NOMO-1 (cell line): ENCODE results near the gene PSG2.
"Not testable (repeated sequence)": the region's sequence is repeated elsewhere in the genome, so short reads cannot be mapped to it uniquely, and the experiment has no call there.

Experiments used
- DNase-seq, 2 experiments: peaks; one replicate each; lab custom pipeline; 2025; ENCODE audit not compliant: unreplicated experiment in 2 of 2; lab: John Stamatoyannopoulos, UW

PSG2 gene

DNA sequence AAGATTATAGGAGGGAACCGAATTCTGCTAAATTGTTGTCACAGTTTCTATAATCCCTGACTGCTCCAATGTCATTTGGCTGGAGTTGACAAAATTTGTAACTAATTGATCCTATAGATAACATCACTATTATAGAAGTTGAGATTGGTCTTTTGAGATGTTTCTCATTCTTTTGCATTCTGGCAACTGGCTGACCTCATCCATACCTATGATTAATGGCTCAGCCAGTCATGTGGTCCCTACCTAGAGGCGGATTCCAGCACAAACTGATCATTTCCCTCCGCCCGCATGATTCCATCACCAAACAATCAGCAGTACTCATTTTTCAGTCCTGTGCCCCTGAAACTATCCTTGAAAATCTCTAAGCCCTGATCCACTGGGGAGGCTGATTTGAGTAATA lies 4.2 kb downstream of the PSG2 start:
- DNase-seq, result no peak

DNA sequence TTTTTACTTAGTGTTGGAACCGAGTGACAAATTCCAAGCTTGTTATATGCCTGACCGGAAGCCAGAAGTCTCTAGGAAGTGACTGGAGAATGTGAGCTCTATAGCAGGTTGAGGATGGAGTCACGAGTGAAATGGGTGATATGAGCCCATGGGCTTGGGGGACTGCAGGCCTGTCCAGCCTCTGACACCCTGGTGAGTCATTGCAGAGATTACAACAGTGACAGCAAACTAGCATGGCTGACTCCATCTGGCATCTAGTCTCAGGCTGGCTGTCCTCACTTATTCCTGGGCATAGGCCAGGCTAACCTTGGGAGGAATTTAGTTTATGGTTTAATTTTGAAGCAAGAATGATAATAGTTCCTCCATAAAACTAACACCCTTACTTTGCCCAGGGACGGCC lies 4.6 kb downstream of the PSG2 start:
- not testable (repeated sequence) for DNase-seq

DNA sequence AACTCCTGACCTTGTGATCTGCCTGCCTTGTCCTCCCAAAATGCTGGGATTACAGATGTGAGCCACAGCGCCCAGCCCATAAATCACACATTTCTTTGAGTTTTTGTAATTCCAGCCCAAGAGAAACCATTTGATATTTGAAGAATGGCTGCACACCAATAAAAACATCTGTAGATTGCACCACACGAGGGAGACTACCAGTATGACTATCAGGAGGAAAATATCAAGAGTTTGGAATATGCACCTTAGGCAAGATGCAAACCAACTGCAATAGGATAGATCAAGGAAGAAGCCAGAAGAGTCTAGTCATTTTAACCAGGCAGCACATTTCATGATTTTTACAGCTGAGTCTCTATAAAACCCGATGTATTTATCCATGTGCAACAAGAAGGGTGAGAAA lies 20.1 kb downstream of the PSG2 start:
- not testable (repeated sequence) for DNase-seq

DNA sequence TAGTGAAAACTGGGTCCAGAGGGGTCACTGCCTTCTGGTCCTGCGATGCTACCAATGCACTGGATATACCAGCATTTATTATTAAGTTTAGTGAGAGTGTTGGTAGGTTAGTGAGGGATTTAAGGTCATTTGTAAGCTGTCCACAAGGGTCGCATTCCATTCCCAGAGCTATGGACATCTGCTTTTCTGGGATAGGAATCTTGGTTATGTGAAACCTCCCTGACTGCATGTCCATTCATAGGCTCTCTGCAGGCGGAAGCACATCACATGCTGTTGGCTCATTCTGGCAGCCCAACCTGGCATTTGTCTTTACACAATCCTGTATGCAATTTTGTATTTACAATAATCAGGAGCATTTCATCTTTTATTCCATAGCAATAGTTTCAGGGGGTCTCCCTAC lies 21.2 kb downstream of the PSG2 start:
- DNase-seq, result not testable (repeated sequence)

DNA sequence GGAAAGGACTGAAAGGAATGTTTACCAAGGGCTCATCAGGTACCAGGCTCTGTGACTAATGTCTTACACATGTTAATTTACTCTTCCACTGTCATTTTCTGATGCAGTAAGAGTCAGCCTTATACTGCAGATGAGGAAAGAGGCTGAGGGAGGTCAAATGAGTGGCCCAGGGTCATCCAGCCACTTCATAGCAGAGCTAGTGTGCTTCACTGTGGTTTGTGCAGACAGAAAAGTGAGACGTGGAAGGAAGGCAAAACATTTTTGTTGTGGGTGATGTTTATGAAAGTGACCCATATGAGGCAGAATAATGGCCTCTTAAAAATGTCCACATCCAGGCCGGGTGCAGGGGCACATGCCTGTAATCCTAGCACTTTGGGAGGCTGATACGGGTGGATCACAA lies 22.2 kb downstream of the PSG2 start:
- DNase-seq, result not testable (repeated sequence)

DNA sequence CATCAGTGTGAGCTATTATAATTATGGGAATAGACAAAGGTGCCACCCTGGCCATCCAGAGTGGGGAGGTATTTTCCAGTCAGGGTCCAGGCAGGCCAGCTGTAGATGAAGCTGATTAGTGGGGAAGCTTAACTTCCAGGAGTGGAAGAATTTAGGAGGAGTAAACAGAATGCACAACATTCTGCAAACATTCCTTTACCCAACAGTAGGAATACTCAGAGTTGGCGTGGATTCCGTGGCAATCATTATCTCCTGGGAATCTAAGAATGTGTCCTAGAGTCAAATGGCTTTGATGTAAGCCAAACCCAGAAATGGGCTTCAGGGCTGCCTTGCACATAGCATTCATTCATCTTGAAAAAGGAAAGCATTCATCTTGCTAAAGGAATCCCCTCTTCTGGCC lies 23.0 kb downstream of the PSG2 start:
- not testable (repeated sequence) for DNase-seq

DNA sequence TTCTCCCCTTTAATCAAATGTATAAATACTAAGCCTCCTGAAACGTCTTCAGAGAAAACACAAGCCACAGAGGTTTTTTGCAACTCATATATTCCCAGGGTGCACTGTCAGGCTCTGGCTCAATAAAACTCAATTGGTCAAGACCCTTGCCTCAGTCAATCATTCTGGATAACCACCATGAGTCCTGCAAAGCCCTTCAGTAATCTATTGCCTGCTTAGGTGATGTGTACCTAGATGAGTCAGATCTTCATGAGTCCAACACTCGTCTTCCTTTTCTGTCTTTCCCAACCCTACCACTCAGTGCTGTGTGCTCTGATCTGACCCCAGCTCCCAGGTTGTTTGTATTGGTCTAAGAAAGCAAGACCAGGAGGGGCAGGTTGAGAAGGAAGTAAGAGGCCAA lies 24.1 kb downstream of the PSG2 start:
- DNase-seq, result not testable (repeated sequence)

DNA sequence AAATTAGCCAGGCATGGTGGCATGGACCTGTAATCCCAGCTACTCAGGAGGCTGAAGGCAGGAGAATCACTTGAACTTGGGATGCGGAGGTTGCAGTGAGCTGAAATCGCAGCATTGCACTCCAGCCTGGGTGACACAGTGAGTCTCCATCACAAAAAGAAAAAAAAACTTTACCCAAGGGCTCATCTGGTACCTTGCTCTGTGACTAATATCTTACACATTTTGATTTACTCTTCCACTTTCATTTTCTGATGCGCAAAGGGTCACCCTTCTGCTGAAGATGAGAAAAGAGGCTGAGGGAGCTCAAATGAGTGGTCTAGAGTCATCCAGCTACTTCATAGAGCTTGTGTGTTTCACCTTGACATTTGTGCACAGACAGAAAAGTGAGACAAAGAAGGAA lies 34.5 kb downstream of the PSG2 start:
- not testable (repeated sequence) for DNase-seq

DNA sequence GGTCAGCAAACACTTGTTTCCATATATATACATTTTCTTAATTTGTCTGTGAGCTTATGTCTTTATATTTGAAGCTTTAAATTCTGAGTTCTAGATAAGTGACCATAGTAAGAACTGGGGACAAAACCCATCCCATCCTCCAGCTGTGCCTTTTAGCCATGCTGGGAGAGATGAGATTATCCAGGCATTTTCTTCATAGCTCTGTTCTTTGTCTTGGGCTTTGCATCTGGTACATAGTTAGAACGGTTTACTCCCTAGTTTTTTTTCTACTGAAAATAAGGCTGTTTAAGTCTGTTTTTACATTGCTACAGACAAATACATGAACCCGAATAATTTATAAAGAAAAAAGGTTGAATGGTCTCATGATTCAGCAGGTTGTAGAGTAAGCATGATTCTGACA lies 35.9 kb downstream of the PSG2 start:
- not testable (repeated sequence) for DNase-seq

DNA sequence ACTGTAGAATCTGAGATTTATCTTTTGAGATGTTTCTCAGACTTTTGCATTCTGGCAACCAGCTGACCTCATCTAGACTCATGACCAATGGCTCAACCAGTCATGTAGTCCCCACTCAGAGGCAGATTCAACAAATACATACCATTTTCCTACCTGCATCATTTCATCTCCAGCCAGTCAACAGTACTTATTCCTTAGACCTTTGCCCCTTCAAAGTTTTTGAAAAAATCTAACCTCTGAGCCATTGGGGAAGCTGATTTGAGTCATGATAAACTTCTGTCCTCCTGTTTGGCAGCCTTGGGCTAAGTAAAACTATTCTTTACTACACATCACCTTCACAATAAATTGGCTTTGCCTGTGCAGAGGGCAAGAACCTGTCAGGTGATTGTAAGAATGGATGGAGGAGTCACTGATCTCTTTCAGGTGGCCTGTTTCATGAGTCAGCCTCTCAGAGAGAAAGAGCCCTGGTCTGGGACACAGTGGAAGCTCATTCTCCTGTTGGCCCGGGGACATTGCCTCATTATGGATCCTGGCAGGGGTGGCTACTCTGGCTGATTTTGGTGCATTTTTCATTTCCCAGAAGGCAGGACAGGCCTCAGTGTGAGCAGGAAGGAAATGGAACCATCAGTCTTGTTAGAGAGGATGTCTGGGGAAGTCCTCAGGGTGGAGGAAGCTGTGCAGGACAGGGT lies 38.9 kb downstream of the PSG2 start:
- not testable (repeated sequence) for DNase-seq

DNA sequence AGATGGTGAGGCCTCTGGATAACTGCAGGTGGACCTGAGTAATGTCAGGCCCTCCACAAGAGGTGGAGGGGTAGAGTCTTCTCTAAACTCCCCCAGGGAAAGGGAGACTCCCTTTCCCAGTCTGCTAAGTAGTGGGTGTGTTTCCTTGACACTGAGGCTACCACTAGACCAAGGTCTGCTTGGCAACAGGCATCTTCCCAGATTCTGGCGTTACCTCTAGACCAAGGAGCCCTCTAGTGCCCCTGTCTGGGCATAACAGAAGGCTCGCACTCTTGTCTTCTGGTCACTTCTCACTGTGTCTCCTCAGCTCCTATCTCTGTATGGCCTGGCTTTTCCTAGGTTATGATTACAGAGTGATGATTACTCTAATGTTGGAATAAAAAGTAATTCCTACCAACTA lies 50.9 kb downstream of the PSG2 start:
- DNase-seq, result not testable (repeated sequence)

DNA sequence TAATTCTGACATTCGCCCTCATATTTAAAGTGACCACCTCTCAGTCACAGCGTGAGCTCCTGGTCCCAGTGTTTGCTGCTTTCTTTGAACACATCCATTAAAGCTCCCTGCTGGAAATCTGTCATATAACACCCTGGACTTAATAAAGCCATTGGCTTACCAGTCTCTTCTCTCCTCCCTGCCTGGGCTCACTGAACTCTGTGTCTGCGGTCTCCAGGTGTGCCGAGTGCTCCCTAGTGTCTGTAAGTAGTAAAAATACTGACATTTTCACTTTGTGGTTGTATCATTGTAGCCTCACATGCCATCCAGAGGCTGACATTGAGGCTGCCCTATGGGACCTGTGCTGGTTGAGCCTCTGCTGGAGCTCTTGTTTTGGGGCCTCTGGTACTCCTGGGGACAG lies 53.6 kb downstream of the PSG2 start:
- DNase-seq, result no peak

DNA sequence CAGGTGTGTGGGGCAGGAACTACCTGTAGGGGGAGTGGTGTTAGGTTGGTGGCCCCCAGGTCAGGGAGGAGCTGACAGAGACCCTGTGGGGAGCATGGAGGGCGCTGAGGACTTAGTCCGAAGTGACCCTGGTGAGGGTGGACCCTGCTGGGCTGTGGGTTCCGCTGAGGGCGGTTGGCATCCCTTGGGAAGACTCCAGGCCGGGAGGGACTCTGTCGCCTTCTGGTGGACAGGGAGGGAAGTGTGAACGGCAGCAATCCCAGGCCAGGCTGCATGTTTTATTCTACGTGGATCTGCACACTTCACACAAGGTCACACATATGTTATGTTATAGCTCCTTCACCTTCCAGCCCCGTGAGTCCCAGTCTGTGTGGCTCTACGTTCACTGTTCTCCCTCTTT lies 54.5 kb downstream of the PSG2 start:
- DNase-seq, result not testable (repeated sequence)

DNA sequence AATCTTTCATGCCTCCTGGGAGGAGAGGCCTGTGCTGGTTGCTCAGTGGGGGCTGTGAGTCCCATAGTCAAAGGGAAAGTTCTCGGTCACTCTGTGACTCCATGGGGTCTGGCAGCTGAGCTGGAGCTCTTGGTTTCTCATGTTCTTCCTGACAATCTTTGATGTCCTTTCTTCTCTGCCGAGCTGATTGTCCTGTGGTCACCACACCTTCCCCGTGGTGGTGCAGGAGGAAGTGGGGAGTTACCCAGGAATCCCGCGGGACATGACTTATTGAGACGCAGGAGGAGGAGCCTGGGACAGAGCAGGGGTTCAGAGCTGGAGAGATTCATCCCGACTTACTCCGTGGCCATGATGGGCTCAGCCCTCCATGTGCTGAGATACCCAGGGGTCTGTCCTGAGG lies 55.4 kb downstream of the PSG2 start:
- DNase-seq, result not testable (repeated sequence)

DNA sequence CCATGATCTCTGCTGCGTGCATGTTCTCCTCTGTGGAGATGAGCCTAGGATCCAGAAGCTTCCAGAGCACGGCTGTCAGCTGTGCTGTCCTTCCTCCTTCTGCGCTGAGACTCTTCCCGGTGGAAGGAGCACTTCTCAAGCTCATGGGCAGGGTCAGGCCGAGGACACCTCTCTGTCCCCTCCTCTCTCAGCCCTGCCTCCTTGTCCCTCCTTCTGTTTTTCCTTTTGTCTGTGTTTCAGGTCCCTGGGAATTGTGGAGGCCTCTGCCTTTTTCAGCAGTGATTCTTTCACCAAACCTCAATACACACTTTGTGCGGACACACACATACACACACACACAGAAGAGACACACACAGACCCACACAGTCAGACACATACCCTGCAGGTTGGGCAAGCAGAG lies 56.1 kb downstream of the PSG2 start, which contains the start of gene PSG11:
TSS of gene PSG11 (minus strand) at position 101 of the 400 bp plus-strand sequence. CDS start at position 4, 97 bp downstream.
- not testable (repeated sequence) for DNase-seq

DNA sequence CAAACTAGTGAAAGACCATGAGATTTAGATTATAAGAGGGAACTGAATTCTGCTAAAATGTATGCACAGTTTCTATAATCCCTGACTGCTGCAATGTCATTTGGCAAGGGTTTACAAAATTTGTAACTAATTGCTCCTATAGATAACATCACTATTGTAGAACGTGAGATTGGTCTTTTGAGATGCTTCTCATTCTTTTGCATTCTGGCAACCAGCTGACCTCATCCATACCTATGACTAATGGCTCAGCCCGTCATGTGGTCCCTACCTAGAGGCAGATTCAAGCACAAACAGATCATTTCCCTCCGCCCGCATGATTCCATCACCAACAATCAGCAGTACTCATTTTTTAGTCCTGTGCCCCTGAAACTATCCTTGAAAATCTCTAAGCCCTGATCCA lies 60.4 kb downstream of the PSG2 start:
- not testable (repeated sequence) for DNase-seq

DNA sequence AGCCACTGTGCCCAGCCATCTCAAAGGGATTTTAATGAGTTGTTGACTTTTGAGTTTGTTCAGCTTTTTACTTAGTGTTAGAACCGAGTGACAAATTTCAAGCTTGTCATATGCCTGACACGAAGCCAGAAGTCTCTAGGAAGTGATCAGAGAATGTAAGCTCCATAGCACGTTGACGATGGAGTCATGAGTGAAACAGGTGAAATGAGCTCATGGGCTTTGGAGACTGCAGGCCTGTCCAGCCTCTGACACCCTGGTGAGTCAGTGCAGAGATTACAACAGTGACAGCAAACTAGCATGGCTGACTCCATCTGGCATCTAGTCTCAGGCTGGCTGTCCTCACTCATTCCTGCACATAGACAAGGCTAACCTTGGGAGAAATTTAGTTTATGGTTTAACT lies 60.9 kb downstream of the PSG2 start:
- DNase-seq, result not testable (repeated sequence)

DNA sequence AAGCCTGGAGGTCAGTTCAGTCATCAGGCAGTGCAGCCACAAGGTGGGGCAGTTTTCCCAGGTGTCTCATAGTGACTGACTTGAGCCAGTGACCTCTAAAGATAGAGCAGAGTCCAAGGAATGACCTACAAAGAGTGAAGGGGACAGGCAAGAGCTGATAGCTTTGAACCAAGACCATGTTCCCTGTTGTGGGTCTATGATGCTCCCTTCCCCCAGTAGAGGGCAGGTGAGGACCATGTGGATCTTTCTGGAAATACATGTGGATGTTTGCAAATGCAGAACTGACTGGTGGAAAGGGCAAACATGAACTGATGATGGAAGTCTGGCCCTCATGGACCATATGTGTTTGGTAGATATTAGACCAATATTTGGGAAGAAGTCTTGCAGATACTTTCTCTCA lies 62.9 kb downstream of the PSG2 start:
- not testable (repeated sequence) for DNase-seq
